Neural crest cell (in vitro differentiated cells): Measurements from ENCODE around the gene ARHGEF40. TPM values are rescaled to one million over a fixed set of nuclear protein-coding genes. Genes with fewer than 3 reads are reported as not detected.

Experiments used
- DNase-seq: peaks from one replicate; pipeline ENCODE4 v3.0.0; 2021; ENCODE audit warnings: low read depth, mixed read lengths, low spot score
- H3K27ac Mint-ChIP-seq: one replicate; pipeline ENCODE4 v1.8.0; 2021; ENCODE audit warnings: mild to moderate bottlenecking, mixed read lengths; ENCODE audit not compliant: unreplicated experiment
- H3K27me3 Mint-ChIP-seq: 2 replicates; pipeline ENCODE4 v1.8.0; 2021; ENCODE audit warnings: low read depth, mild to moderate bottlenecking, mixed read lengths
- H3K36me3 Mint-ChIP-seq: 2 replicates; pipeline ENCODE4 v1.8.0; 2021; ENCODE audit warnings: low read depth, mild to moderate bottlenecking, mixed read lengths
- H3K4me1 Mint-ChIP-seq: 2 replicates; pipeline ENCODE4 v1.8.0; 2021; ENCODE audit warnings: mixed read lengths
- H3K4me3 Mint-ChIP-seq: one replicate; pipeline ENCODE4 v1.8.0; 2021; ENCODE audit warnings: mild to moderate bottlenecking, mixed read lengths
- H3K9me3 Mint-ChIP-seq: 2 replicates; pipeline ENCODE4 v1.8.0; 2021; ENCODE audit warnings: mixed read lengths
- total RNA-seq: library from RNA; stranded (reverse); gene quantifications from 2 replicates; pipeline ENCODE4 v1.2.1, GENCODE V29; 2021
- TF ChIP-seq, protein P1 (sequence below): fragments of 200-600 bp; sonication (generic); conservative IDR thresholded peaks from 2 replicates; pipeline ENCODE4 v1.5.0; 2021; ENCODE audit warnings: antibody characterized with exemption, mild to moderate bottlenecking

The ARHGEF40 gene
- total RNA-seq, 1 donor from 2014 or later, result 73.8 TPM

- Mint-ChIP-seq H3K27me3 (no peaks in the 10 kb centered on the region), H3K27ac (peak overlapping the region; percentile 95), H3K9me3 (no peaks in the 10 kb centered on the region), H3K4me3 (peak overlapping the region; percentile 87), H3K4me1 (peaks cover 48% of the 10 kb centered on the region), H3K36me3 (no peaks in the 10 kb centered on the region)
- DNase-seq, result peak; percentile 64
- TF ChIP-seq, protein P1, sequence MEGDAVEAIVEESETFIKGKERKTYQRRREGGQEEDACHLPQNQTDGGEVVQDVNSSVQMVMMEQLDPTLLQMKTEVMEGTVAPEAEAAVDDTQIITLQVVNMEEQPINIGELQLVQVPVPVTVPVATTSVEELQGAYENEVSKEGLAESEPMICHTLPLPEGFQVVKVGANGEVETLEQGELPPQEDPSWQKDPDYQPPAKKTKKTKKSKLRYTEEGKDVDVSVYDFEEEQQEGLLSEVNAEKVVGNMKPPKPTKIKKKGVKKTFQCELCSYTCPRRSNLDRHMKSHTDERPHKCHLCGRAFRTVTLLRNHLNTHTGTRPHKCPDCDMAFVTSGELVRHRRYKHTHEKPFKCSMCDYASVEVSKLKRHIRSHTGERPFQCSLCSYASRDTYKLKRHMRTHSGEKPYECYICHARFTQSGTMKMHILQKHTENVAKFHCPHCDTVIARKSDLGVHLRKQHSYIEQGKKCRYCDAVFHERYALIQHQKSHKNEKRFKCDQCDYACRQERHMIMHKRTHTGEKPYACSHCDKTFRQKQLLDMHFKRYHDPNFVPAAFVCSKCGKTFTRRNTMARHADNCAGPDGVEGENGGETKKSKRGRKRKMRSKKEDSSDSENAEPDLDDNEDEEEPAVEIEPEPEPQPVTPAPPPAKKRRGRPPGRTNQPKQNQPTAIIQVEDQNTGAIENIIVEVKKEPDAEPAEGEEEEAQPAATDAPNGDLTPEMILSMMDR, result peak; percentile 91
Observed at GRCh38 chr14:21104448-21105060, 34.5 kb downstream of the ARHGEF40 start.

DNA sequence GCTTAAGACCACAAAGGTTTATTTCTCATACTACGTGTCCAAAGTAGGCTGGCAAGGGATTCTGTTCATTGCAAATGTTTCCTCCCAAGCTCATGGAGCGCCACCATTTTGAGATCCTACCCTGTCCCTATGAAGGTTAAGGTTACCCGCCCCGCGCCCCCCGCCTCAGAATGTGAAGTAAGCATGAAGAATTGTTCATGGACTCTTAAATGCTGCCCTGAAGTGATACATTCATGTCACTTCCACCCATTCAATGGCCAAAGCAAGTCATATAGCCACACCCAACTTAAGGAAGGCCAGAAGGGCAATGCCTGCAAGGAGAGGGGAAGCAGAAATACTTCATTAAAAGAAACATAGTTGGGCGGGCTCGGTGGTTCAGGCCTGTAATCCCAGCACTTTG, 35.0 kb downstream of the ARHGEF40 start:
- Mint-ChIP-seq H3K27ac (no peak overlapping the region), H3K4me1 (peaks cover 47% of the 10 kb centered on the region)
- TF ChIP-seq, protein P1, result no peak

GRCh38 chr14:21106176-21106497, 36.0 kb downstream of the ARHGEF40 start:
- Mint-ChIP-seq H3K27ac (peak overlapping the region; percentile 92), H3K36me3 (no peaks in the 10 kb centered on the region), H3K27me3 (no peaks in the 10 kb centered on the region), H3K4me3 (peak overlapping the region; percentile 76), H3K9me3 (no peaks in the 10 kb centered on the region), H3K4me1 (peaks cover 44% of the 10 kb centered on the region)
- no peak for DNase-seq
- TF ChIP-seq, protein P1, result no peak

More for the DNA sequence above, 35.0 kb downstream of the ARHGEF40 start:
- DNase-seq, result no peak
- Mint-ChIP-seq H3K36me3 (no peaks in the 10 kb centered on the region), H3K9me3 (no peaks in the 10 kb centered on the region), H3K27me3 (no peaks in the 10 kb centered on the region), H3K4me3 (peak overlapping the region; percentile 87)

GRCh38 chr14:21106498-21107282, 36.6 kb downstream of the ARHGEF40 start:
- Mint-ChIP-seq H3K4me1 (peaks cover 44% of the 10 kb centered on the region), H3K27ac (peak overlapping the region; percentile 92), H3K4me3 (peak overlapping the region; percentile 76), H3K9me3 (no peaks in the 10 kb centered on the region), H3K36me3 (no peaks in the 10 kb centered on the region), H3K27me3 (no peaks in the 10 kb centered on the region)
- DNase-seq, result peak; percentile 85
- TF ChIP-seq, protein P1, result peak; percentile 87

- H3K27me3 Mint-ChIP-seq, result no peaks in the 10 kb centered on the region
- TF ChIP-seq, protein P1, result no peak
- H3K36me3 Mint-ChIP-seq, result no peaks in the 10 kb centered on the region
- peaks cover 41% of the 10 kb centered on the region for H3K4me1 Mint-ChIP-seq
- no peaks in the 10 kb centered on the region for H3K9me3 Mint-ChIP-seq
- H3K27ac Mint-ChIP-seq, result peak overlapping the region; percentile 68
- DNase-seq, result no peak
- H3K4me3 Mint-ChIP-seq, result peak overlapping the region; percentile 76
Observed at GRCh38 chr14:21107283-21107800, 37.2 kb downstream of the ARHGEF40 start.
